GM19395 (cell line): ENCODE data around the gene RPS5.
"Not testable (repeated sequence)": the region's sequence is repeated elsewhere in the genome, so short reads cannot be mapped to it uniquely, and the experiment has no call there.

Experiments used
- ATAC-seq: cut with Tn5 transposase; IDR thresholded peaks from one replicate; pipeline ENCODE4 v1.9.1; 2021; ENCODE audit warnings: mild to moderate bottlenecking, moderate library complexity; ENCODE audit not compliant: unreplicated experiment

RPS5 gene

GRCh38 chr19:58403920-58404478 is 16.9 kb downstream of the RPS5 start:
- ATAC-seq, result not testable (repeated sequence)

- ATAC-seq, result no peak
Observed at GRCh38 chr19:58406818-58407657, 20.0 kb downstream of the RPS5 start.

- peak; percentile 15 for ATAC-seq
Observed at GRCh38 chr19:58407658-58408151, 20.6 kb downstream of the RPS5 start.

- peak; percentile 92 for ATAC-seq
Observed at GRCh38 chr19:58408152-58409009, 21.3 kb downstream of the RPS5 start, which contains the start of gene ZNF584. ZNF584 (plus strand) TSS chr19:58408649; CDS start chr19:58409148, 499 bp downstream.

- ATAC-seq, result peak; percentile 19
Observed at GRCh38 chr19:58409010-58409790, 22.1 kb downstream of the RPS5 start.

- ATAC-seq, result no peak
Observed at GRCh38 chr19:58416604-58417003, 29.5 kb downstream of the RPS5 start.

GRCh38 chr19:58417071-58417470 is 30.0 kb downstream of the RPS5 start:
- no peak for ATAC-seq

- no peak for ATAC-seq
Observed at GRCh38 chr19:58428617-58429016, 41.5 kb downstream of the RPS5 start.

- no peak for ATAC-seq
Observed at GRCh38 chr19:58429745-58430144, 42.7 kb downstream of the RPS5 start.

GRCh38 chr19:58434217-58434616 is 47.1 kb downstream of the RPS5 start:
- no peak for ATAC-seq

- peak; percentile 97 for ATAC-seq
Observed at GRCh38 chr19:58439576-58440554, 52.8 kb downstream of the RPS5 start, which contains the start of gene ZNF132. ZNF132 (minus strand) TSS chr19:58440153; CDS start chr19:58439821, 332 bp downstream.

GRCh38 chr19:58440556-58440955 is 53.5 kb downstream of the RPS5 start:
- no peak for ATAC-seq

- not testable (repeated sequence) for ATAC-seq
Observed at GRCh38 chr19:58442986-58443385, 55.9 kb downstream of the RPS5 start.
